ENCODE results near the gene ERBB2. TPM values are rescaled to one million over a fixed set of nuclear protein-coding genes. Genes with fewer than 3 reads are reported as not detected.
A peak's percentile ranks its signal among the peaks of the same experiment; 100 is the strongest.

The ERBB2 gene
- total RNA-seq, 1 donor from 2014 or later, result 278 TPM

DNA sequence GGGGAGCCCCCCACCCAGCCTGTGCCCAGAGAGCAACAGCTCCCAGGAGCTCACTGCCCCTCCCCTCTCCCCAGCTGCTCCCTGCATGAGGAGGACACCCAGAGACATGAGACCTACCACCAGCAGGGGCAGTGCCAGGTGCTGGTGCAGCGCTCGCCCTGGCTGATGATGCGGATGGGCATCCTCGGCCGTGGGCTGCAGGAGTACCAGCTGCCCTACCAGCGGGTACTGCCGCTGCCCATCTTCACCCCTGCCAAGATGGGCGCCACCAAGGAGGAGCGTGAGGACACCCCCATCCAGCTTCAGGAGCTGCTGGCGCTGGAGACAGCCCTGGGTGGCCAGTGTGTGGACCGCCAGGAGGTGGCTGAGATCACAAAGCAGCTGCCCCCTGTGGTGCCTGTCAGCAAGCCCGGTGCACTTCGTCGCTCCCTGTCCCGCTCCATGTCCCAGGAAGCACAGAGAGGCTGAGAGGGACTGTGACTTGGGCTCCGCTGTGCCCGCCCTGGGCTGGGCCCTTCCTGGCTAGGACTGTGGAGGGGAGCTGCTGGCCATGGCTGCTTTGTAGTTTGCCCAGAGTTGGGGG, 34.1 kb upstream of the ERBB2 start:
- DNase-seq (ENCODE audit: low spot score), result peak; percentile 43

DNA sequence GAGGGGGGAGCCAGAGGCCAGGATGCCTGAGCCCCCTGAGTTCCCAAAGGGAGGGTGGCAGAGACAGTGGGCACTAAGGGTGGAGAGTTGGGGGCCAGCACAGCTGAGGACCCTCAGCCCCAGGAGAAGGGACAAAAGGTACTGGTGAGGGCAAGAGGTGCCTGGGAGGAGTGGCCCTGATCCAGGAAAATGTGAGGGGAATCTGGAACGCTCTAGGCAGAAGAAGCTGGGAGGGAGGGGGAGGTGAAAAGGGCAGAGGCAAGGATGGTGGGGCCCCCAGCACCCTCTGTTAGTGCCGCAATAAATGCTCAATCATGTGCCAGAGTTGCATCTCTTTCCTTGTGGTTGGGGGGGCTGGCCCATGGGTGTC, 33.6 kb upstream of the ERBB2 start:
- no peak for DNase-seq (ENCODE audit: low spot score)

DNA sequence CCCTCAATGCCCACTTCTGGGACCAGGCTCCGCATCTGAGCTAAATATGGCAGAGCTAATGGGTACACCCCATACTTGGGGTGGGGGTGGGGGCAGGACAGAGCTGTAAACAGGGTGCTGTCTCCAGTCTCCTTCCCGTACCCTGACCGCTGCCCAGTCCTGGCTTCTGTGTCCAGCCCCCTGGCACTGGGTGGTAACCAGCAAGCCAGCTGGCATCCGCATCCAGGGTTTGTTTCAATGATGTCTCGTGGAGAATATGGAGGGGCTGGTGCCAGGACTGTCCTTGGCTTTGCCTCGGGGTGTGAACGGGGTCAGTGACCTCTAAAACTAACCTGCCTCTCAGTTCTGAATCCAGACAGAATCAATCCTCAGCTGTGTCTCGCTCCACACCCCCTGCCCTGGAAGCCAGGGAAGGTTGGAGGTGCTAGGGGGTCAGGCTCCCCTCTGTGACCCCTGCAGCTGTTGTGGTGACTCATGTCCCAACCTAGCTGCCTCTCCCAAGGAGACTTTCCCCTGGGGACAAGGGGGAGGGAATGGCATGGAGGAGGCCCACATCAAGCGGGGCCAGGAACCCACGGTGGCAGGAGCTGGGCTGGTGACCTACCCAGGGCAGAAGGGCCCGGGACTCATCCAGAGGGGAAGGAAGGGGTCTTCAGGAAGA, 33.1 kb upstream of the ERBB2 start:
- DNase-seq (ENCODE audit: low spot score), result peak; percentile 51

- peak; percentile 55 for DNase-seq (ENCODE audit: low spot score)
Observed at GRCh38 chr17:39667262-39667944, 32.5 kb upstream of the ERBB2 start.

DNA sequence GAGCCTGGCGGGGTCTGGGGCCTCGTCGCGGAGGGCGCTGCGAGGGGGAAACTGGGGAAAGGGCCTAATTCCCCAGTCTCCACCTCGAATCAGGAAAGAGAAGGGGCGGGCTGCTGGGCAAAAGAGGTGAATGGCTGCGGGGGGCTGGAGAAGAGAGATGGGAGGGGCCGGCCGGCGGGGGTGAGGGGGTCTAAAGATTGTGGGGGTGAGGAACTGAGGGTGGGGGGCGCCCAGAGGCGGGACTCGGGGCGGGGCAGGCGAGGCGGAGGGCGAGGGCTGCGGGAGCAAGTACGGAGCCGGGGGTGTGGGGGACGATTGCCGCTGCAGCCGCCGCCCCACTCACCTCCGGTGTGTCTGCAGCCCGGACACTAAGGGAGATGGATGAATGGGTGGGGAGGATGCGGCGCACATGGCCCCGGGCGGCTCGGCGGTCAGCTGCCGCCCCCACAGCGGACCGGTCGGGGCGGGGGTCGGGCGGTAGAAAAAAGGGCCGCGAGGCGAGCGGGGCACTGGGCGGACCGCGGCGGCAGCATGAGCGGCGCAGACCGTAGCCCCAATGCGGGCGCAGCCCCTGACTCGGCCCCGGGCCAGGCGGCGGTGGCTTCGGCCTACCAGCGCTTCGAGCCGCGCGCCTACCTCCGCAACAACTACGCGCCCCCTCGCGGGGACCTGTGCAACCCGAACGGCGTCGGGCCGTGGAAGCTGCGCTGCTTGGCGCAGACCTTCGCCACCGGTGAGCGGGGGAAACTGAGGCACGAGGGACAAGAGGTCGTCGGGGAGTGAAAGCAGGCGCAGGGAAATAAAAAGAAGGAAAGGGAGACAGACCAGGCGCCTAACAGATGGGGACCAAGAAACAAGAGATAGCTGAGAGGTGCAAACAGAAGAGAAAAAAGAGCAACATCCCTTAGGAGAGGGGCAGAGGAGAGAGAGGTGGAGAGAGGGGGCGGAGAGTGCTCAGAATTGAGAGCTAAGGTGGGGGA, 31.6 kb upstream of the ERBB2 start, which contains the start of gene PNMT:
TSS of gene PNMT (plus strand) at position 509 of the 980 bp plus-strand sequence. CDS start at position 532, 23 bp downstream.
- peak; percentile 69 for DNase-seq (ENCODE audit: low spot score)

DNA sequence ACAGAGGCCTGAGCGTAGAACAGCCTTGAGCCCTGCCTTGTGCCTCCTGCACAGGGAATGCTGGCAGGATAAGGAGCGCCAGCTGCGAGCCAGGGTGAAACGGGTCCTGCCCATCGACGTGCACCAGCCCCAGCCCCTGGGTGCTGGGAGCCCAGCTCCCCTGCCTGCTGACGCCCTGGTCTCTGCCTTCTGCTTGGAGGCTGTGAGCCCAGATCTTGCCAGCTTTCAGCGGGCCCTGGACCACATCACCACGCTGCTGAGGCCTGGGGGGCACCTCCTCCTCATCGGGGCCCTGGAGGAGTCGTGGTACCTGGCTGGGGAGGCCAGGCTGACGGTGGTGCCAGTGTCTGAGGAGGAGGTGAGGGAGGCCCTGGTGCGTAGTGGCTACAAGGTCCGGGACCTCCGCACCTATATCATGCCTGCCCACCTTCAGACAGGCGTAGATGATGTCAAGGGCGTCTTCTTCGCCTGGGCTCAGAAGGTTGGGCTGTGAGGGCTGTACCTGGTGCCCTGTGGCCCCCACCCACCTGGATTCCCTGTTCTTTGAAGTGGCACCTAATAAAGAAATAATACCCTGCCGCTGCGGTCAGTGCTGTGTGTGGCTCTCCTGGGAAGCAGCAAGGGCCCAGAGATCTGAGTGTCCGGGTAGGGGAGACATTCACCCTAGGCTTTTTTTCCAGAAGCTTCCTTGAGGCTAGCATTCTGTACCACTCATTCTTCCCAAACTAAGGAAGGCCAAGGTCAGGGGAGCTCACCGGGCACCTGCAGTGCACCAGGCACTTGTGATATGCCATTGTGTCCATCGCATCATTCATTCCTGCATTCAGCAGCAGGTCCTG, 29.7 kb upstream of the ERBB2 start:
- peak; percentile 41 for DNase-seq (ENCODE audit: low spot score)

DNA sequence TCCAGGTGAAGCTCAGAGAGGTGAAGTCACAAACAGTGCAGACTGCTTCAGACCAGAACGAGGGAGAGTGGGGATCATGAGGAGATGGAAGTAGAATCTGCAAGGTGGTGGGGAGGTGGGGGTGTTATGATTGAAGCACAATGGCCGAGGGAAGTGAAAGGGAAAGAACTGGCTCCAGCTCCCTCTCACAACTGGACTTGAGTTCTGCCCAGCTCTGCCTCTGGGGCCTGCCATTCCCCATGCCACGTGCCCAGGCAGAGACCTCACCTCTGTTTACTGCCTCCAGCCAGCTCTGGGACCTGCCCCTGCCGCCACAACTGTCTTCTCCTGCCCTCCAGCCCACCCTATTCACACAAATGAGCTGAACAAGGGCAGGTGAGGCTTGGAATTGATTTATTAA, 29.1 kb upstream of the ERBB2 start:
- no peak for DNase-seq (ENCODE audit: low spot score)

DNA sequence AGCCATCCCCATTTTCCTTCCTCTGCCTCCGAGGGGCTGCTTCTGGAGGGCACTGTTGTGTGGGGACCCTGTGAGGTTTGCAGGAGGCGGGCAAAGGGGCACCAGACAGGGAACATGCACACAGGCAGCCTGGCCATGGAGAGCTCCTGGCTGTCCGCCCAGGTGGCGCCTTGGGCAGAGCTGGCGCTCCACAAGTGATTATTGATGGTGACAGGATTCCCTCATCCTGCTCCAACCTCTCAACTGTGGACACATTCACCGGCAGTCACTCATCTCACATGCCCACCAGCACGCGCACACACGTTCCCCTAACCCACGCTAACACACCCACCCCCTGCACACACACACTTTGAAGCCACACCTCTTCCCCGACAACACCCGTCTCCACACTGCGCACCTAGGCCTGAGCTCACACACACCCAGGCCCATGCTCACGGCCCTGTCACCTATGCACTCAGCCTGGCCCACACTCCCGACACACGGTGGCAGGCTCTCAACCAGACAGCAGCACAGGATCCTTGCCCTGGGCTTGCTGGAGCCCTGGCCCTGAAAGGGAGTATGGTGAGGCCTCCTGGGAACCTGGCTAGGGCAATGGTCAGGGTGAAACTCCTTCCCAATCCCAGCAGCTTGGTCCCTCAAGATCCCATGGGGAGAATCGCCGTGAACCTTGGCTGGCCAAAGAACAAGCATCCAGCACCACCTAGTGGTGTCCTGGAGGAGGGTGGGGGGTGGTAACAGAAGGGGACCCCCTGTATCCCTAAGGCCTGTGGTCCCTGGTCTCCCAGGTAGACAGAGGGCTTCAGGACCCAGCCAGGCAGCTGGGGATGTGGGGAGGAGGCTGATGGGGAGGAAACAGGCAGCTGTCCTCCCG, 28.0 kb upstream of the ERBB2 start:
- DNase-seq (ENCODE audit: low spot score), result no peak

DNA sequence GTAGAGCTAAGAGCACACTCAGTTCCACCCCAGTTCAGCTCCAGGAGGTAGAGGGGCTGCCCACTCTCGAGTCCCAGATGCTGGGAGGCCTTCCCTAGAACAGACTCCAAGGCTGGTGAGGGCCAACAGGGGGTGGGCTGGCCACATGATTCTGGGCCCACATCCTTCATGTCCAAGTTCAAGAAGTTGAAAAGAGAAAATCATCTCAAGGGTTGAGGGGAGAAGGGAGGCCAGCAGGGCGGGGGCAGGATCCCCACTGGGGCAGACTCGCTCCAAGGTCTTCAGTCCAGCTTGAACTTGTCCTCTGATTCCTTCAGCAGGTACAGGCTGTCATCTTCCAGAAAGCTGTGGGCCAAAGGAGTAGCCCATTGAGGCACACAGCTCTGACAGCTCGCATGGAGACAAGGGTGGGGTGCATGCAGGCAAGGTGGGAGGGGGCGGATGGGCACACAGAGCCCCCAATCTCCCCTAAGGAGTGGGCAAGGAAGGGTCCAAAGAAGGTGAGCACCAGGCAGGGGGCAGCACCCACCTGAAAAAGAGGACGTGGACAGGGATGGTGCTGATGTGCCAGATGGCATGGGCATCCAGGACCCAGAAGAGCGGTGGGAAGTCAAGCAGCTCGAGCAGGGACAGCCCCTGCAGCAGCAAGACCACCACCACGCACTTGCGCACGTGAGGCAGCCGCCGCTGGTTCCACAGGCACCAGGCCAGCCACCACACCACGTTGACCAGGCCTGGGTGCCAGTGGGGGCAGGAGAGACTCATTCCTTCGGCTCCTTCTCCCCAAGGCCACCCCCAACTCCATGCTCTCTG, 27.1 kb upstream of the ERBB2 start:
- no peak for DNase-seq (ENCODE audit: low spot score)

DNA sequence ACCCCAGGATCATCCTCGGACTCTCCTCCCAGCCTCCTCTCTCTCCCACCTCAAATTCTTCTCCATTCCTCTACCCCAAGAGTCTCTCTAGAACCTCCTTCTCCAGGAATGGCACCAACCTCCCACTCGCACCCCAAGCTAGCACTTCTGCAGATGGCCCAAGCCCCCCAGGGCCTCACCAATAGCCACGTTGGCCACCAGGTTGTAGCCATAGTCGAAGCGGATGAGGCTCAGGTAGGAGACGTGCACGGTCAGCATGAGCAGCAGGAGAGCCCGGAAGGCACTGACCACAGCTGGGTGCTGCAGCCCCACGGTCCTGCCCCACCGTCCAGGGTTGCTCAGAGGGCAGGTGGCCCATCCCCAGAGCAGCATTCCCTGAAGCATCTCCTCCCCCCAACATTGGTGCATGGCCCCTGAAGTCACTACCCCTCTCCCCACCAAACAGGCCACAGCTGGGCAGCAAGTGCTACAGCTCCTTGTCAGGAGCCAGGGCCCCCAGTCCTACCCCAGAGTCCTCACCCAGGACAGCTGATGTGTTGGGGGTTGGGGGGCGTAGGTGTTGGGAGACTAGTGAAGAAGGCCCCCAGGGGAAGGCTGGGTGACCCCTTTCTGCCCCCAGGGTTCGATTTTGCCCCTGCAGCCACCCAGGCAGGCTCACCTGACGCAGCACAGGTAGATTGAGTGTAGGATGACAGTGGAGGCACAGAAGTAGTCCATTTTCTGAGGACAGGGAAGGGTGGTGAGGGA, 26.4 kb upstream of the ERBB2 start:
- no peak for DNase-seq (ENCODE audit: low spot score)

DNA sequence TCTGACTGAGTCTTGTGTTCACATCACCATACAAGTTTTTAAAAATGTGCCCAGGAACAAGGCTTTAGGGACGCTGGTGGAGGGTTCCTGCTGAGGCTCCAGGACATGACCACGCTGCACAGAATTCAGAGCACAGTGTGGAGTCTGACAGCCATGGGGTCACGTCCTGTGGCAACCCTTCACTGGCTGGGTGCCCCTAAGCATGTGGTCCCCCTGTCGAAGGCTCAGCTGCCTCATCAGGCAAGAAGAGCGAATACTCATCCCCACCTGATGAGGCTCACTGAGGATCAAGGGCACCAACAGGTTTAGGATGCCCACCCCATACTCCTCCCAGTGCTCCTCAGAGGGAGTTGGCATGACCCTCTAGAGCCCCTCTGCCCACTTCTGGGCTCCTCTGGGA, 25.7 kb upstream of the ERBB2 start:
- no peak for DNase-seq (ENCODE audit: low spot score)

- peak; percentile 88 for DNase-seq (ENCODE audit: low spot score)
Observed at GRCh38 chr17:39674702-39675389, 25.0 kb upstream of the ERBB2 start.

GRCh38 chr17:39675390-39676082, 24.3 kb upstream of the ERBB2 start:
- DNase-seq (ENCODE audit: low spot score), result no peak

DNA sequence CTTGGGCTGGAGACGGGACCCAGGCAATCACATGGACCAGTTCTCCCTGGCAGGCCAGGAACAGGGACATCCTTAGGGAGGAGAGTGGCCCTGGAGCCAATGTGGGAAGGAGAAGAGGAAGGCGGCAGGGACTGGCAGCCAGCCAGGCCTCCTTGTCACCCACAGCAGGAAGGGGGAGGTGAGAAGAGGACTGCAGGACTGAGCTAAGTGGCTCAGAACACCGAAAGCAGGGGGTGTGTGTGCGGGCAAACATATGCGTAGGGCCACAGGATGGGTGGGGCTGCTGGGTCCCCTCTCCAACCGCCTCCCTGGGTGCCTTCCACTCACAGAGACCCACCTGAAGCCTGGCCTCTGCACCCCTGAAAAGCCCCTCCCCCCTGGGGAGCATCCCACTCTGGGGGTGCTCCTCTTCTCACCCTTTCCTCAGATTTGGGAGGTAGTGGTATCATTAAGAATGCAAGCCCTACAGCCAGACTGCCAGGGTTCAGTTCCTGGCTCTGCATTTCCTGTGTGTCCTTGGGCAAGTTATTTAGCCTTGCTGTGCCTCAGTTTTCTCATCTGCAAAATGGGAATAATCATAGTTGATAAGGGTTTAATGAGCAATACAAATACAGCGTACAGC, 23.6 kb upstream of the ERBB2 start:
- peak; percentile 81 for DNase-seq (ENCODE audit: low spot score)

- no peak for DNase-seq (ENCODE audit: low spot score)
Observed at GRCh38 chr17:39677072-39677471, 22.8 kb upstream of the ERBB2 start.

GRCh38 chr17:39677542-39678339, 22.1 kb upstream of the ERBB2 start:
- peak; percentile 46 for DNase-seq (ENCODE audit: low spot score)
